Panc1 (cell line): ENCODE measurements around the gene CUL1.

Source experiments
- CTCF ChIP-seq: fragments of 450-650 bp; IDR thresholded peaks from 2 replicates; pipeline ENCODE4 v1.5.1; 2017; ENCODE audit warnings: mild to moderate bottlenecking
- POLR2AphosphoS5 ChIP-seq: IDR thresholded peaks from 2 replicates; pipeline ENCODE4 v1.6.1; 2012; ENCODE audit warnings: mild to moderate bottlenecking, low read depth, low read length, moderate library complexity
- SIN3A ChIP-seq: IDR thresholded peaks from 2 replicates; pipeline ENCODE4 v1.6.1; 2012; ENCODE audit warnings: low read depth, mild to moderate bottlenecking, low read length, moderate library complexity, borderline replicate concordance; ENCODE audit not compliant: insufficient read depth

DNA sequence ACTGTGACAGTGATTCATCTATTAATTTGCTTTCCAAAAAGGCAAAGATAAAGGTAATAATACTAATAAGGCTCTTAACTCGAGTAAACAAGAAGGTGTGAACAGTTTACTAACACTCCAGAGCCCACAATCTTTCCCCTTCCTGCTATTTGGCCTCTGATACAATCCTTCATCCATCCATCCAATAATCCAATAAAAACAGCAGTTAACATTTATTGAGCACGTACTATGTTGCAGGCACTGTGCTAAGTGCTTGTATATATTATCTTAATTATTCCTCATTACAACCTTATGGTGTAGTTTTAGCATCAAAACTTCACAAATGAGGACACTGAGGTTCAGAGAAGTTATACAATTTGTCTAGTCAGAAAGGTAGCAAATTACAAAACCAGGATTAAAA is 135.9 kb downstream of the CUL1 start:
- no peak for TF ChIP-seq CTCF
- no peak for TF ChIP-seq POLR2AphosphoS5
- TF ChIP-seq SIN3A, result no peak
